ENCODE results near the gene RBM26.

Gene RBM26

GRCh38 chr13:79273045-79273444, 133.0 kb downstream of the RBM26 start:
- DNase-seq (ENCODE audit: low spot score), result no peak

DNA sequence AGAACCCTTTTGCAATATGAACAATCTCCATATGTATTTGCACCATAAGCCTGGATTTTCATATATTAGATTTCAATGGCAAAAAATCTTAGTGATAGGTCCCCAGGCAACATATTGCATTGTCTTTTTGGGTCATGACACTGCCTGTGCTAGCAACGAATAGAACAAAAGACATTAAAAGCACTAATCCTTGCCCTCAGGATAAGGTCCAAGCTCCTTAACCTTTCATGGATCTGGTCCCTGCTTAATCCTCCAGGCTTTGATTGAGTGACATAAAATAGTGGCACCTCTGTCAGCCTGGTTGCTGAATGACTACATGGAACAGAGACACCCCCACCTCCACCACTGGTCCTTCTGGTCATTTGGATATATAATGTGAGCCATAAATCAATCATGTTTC, 134.4 kb downstream of the RBM26 start:
- no peak for DNase-seq (ENCODE audit: low spot score)

DNA sequence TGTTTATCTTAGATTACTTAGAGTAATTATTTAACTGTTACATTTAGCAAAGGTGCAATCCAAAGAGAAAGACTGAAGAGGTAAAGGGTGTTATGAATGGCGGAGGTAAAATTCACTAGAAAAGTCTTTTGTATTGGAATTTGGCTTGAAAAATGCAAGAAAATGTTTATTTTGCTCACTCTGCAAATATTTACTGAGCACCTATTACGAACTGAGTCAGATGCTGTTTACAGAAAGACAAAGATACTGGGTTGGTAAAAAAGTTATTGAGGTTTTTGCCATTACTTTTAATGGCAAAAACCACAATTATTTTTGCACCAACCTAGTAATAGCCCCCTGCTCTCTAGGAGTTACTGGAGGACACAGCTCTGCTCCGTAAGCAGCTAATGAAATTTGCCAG, 135.2 kb downstream of the RBM26 start:
- no peak for DNase-seq (ENCODE audit: low spot score)
